Measurements from ENCODE around the gene RFX1.

RFX1 gene

GRCh38 chr19:13960863-13961784 is 45.0 kb downstream of the RFX1 start:
- DNase-seq (ENCODE audit: low spot score): no peak

- DNase-seq (ENCODE audit: low spot score): peak; percentile 81
Measured at GRCh38 chr19:13959962-13960862, 45.9 kb downstream of the RFX1 start.

GRCh38 chr19:13959141-13959961 is 46.8 kb downstream of the RFX1 start:
- no peak for DNase-seq (ENCODE audit: low spot score)

DNA sequence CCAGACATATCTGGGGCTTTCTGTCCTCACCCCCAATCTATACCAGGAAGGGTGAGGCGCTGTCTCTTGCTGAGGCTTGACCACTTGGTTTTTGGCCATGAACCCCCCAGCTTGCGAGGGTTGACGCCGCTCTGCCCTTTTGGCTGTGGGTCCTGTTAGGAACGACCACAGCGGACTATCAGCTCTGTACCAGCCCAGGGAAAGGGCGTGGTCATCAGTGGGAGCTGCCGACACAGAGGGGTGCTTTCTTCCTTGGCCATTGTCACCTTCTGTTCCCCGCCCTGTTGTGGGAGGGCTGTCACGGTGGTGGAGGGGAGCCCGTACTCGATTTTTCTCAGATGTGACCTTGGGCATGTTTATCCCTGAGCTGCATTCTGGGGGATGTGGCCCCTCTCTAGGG is 48.1 kb downstream of the RFX1 start:
- DNase-seq (ENCODE audit: low spot score): no peak

GRCh38 chr19:13957051-13957450 is 49.1 kb downstream of the RFX1 start:
- DNase-seq (ENCODE audit: low spot score): no peak

DNA sequence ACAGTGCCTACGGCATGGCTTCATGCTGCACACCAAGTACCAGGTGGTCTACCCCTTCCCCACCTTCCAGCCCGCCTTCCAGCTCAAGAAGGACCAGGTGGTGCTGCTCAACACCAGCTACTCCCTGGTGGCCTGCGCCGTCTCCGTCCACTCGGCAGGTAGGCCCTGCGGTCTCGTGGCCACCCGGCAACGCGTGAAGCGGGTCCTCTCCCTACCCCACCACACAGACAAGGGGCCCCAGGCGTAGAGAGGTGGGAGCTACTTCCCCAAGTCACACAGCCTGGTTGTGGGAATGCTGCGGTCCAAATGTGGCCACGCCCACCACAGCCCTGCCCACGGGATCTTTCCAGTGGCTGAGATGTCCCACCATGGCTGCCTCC is 49.8 kb downstream of the RFX1 start:
- no peak for DNase-seq (ENCODE audit: low spot score)

- DNase-seq (ENCODE audit: low spot score): no peak
Measured at GRCh38 chr19:13955662-13956364, 50.3 kb downstream of the RFX1 start.

GRCh38 chr19:13954185-13954584 is 51.9 kb downstream of the RFX1 start:
- no peak for DNase-seq (ENCODE audit: low spot score)

GRCh38 chr19:13952931-13953531 is 53.1 kb downstream of the RFX1 start:
- peak; percentile 60 for DNase-seq (ENCODE audit: low spot score)

- peak; percentile 99 for DNase-seq (ENCODE audit: low spot score)
Measured at GRCh38 chr19:13952154-13952930, 53.8 kb downstream of the RFX1 start, which contains the start of gene DCAF15. Gene DCAF15, plus strand, starts transcription at chr19:13952509. Its CDS starts 4 bp downstream, at chr19:13952513.

DNA sequence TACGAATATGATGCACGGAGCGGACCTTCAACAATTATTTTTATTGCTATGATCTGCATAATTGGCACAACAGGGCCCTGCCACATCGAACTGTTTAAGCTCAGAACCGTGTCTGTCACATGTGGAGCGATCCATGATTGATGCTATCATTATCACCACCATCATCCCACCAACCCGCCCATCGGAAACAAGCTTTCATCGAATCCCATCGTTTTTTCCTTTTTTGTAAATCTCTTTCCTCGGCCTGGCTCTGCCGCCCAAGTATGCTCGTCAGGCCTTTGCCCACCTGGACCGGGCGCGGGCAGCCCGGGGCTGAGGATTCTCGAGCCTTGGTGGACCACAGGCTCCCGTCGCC is 54.3 kb downstream of the RFX1 start:
- DNase-seq (ENCODE audit: low spot score): no peak

- no peak for DNase-seq (ENCODE audit: low spot score)
Measured at GRCh38 chr19:13951043-13951442, 55.1 kb downstream of the RFX1 start.

DNA sequence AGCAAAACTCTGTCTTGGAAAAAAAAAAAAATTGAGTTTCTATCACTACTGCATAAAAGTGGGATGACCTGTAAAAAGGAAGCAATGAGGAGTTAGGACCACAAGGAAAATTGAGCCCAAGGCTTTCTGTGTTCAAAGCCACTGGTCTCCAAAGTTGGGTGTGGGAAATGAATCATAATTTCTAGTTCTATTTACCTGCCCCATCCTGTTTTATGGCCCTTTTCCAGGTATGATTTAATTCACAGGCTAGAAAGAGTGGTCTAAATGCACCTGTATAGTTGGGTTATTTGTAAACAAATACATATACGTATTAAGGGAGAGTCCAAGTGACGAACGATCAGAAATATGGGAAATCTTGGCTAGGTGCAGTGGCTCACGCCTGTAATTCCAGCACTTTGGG is 59.7 kb downstream of the RFX1 start:
- DNase-seq (ENCODE audit: low spot score): no peak

GRCh38 chr19:13942023-13942684 is 64.0 kb downstream of the RFX1 start:
- no peak for DNase-seq (ENCODE audit: low spot score)

DNA sequence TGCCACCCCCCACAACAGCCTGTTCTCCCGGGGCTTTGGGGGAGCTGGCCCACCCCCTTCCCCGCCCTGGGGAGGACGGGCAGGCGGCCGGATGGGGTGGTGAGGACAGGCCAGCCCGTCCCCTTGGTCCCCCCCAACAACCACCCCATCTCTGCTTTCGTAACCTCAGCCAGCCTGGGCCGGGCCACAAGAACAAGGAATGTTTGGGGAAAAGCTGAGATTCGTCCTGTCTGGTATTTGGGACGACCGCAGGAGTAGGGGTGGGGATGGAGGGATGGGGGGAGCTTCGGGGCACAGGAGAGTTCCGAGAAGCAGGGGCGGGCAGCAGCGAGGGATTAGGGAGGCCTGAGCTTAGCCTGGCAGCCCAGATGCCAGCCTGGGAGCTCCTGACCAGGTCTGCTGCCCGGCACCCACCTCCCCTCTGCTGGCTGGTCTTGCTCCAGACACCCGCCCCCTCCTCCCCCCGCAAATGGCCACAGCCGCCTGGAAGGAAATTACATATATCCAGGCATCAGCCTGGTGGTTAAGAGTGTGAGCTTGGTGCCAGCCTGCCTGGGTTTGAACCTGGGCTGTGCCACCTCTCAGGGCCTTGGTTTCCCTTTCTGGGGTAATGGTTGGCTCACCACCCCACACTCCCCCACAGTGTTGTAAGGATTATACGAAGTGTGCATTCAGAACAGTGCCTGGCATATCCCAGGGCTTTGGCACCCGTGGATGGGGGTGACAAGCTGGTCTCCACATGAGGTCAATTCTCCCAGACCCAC is 67.6 kb downstream of the RFX1 start, which contains the start of gene PODNL1:
TSS of gene PODNL1 (minus strand) at position 117 of the 764 bp plus-strand sequence. CDS start 236 bp downstream, outside the sequence.
- no peak for DNase-seq (ENCODE audit: low spot score)

DNA sequence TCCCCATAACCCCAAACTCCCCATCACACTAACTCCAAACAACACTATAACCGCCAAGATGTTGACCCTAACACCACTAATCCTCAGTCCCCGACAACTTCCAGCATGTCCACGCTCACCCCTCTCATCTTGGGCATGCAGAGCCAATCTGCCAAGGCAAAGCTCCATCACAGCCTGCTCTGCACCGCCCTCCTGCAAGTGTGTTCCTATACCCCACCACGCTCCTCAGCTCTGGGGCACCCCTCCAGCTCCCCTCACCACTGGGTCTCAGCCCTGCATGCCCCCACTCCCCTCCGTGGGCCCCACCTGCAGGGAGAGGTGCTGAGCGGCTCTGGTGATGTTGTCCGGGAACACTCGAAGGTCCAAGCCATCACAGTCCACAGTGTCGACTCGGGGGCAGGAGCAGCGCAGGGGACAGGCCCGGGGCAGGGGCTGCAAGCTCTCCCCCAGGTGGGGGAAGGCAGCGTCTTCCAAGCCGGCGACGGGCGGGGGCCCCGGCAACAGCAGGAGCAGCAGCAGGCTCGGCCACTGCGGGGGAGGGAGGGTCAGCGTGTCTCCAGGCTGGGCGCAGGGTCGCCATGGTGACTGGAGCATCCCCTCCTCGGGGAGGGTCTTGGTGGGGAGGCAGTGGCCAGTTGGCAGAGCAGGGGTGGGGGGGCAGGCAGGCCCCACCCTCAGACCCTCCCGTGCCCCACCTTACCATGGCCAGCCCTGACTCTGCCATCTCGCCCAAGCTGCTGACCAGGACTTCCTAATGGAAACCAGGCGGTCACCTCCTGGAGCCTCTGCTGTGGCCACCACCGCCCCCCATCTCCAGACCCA is 68.4 kb downstream of the RFX1 start:
- DNase-seq (ENCODE audit: low spot score): peak; percentile 44

GRCh38 chr19:13935765-13936510 is 70.2 kb downstream of the RFX1 start:
- DNase-seq (ENCODE audit: low spot score): peak; percentile 81

All from iPS-NIHi11 (cell line).